ENCODE data around the gene KRTAP5-8.

GRCh38 chr11:71535825-71536224 is 2.0 kb upstream of the KRTAP5-8 start:
- no peak for TF ChIP-seq JUN (IDR thresholded peaks at IDR 0.05; ENCODE audit: borderline replicate concordance, insufficient read depth, insufficient read length, low read depth)
- TF ChIP-seq GATA2 (IDR thresholded peaks at IDR 0.05; ENCODE audit: insufficient read depth, insufficient read length, low read depth, low read length): no peak
- TF ChIP-seq POLR2A (IDR thresholded peaks at IDR 0.05; ENCODE audit: low read depth, low read length): no peak
- no peak for TF ChIP-seq POLR2AphosphoS5 (IDR thresholded peaks at IDR 0.05; ENCODE audit: insufficient read depth, low read depth, low read length)
- TF ChIP-seq, protein P1, sequence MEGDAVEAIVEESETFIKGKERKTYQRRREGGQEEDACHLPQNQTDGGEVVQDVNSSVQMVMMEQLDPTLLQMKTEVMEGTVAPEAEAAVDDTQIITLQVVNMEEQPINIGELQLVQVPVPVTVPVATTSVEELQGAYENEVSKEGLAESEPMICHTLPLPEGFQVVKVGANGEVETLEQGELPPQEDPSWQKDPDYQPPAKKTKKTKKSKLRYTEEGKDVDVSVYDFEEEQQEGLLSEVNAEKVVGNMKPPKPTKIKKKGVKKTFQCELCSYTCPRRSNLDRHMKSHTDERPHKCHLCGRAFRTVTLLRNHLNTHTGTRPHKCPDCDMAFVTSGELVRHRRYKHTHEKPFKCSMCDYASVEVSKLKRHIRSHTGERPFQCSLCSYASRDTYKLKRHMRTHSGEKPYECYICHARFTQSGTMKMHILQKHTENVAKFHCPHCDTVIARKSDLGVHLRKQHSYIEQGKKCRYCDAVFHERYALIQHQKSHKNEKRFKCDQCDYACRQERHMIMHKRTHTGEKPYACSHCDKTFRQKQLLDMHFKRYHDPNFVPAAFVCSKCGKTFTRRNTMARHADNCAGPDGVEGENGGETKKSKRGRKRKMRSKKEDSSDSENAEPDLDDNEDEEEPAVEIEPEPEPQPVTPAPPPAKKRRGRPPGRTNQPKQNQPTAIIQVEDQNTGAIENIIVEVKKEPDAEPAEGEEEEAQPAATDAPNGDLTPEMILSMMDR (IDR thresholded peaks at IDR 0.05; ENCODE audit: extremely low read depth in 1 of 2, insufficient read depth in 1 of 2, low read depth in 1 of 2, low read length in 2 of 2): no peak
- TF ChIP-seq MYC (IDR thresholded peaks at IDR 0.05; ENCODE audit: low read depth, low read length): no peak
- TF ChIP-seq, protein P2, sequence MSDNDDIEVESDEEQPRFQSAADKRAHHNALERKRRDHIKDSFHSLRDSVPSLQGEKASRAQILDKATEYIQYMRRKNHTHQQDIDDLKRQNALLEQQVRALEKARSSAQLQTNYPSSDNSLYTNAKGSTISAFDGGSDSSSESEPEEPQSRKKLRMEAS (IDR thresholded peaks at IDR 0.05; ENCODE audit: insufficient read depth, insufficient read length): no peak
- TF ChIP-seq EZH2 (IDR thresholded peaks at IDR 0.05; ENCODE audit: borderline replicate concordance, low read depth, low read length, severe bottlenecking): no peak
- no peak for TF ChIP-seq FOS (IDR thresholded peaks at IDR 0.05; ENCODE audit: borderline replicate concordance, insufficient read depth, low read length)
